NCI-H524 (cell line): ENCODE measurements around the gene TTC12.
A peak's percentile ranks its signal among the peaks of the same experiment; 100 is the strongest.

Source experiments
- DNase-seq, 2 experiments: peaks; one replicate each; lab custom pipeline; 2025; lab: John Stamatoyannopoulos, UW

TTC12 gene, protein sequence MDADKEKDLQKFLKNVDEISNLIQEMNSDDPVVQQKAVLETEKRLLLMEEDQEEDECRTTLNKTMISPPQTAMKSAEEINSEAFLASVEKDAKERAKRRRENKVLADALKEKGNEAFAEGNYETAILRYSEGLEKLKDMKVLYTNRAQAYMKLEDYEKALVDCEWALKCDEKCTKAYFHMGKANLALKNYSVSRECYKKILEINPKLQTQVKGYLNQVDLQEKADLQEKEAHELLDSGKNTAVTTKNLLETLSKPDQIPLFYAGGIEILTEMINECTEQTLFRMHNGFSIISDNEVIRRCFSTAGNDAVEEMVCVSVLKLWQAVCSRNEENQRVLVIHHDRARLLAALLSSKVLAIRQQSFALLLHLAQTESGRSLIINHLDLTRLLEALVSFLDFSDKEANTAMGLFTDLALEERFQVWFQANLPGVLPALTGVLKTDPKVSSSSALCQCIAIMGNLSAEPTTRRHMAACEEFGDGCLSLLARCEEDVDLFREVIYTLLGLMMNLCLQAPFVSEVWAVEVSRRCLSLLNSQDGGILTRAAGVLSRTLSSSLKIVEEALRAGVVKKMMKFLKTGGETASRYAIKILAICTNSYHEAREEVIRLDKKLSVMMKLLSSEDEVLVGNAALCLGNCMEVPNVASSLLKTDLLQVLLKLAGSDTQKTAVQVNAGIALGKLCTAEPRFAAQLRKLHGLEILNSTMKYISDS

DNA sequence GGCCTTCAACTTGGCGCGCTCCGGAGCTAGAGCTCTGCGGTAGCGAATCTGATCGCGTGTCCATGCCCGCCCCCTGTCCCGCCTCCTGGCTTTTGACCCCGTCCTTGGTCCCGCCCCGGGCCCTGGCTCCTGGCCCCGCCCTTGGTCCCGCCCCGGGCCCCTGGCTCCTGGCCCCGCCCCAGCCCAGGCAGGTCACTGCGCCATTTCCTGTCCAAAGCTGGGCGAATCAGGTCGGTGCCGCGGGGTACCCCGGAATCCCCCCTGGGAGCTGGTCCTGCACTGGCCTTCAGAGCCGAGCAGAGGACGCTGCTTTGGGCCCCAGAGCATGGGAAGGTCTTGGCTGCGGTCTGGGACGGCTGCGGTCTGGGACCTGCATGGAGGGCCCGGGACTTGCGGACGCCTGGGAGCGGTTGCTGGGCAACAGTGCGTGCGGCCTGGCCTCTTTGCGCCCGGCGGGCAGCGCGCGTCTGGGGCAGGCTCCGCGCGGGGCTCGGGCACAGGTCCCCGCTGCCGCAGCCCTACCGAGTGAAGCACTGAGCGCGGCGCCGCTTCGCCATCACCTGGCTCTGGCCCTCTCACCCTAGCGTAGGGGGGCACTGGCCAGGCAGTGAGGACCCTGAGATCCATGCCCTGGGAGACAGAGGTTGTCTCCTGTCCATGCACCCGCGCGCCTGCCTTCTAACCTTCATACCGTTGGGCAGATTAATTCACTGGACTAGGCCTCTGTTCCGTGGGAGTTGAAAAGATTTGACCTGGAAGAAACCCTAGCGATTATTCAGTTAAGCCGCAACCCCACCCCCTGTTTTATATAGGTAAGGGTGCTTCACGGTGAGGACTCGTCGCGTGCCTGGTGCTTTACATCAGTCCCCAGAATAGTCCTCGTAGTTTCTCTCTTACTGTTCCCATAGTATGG, at the start of gene TTC12:
TSS of gene TTC12 (plus strand) at position 195 of the 913 bp plus-strand sequence. CDS start 1,675 bp downstream, outside the sequence.
- peak; percentile 82 to 86 for DNase-seq

DNA sequence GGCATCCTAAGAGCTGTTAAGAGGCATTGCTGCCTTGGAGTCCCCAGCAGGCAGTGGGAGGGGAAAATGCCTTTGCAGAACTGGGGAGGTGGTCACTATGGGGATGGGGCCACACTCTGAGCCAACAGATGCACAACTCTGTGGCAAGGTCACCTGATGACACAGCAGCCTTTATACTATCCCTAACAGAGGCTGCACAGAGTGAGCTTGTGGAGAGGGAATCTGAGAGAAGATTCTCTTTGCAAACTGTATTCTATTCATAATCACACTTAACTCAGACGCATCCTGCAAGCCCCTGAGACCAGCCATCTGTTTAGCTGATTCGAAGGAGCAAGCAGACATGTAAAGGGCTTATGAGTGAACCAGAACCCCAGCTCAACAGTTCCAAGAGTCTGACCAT, 49.0 kb upstream of the TTC12 start:
- peak in 1 of 2 experiments; percentile 47 for DNase-seq

DNA sequence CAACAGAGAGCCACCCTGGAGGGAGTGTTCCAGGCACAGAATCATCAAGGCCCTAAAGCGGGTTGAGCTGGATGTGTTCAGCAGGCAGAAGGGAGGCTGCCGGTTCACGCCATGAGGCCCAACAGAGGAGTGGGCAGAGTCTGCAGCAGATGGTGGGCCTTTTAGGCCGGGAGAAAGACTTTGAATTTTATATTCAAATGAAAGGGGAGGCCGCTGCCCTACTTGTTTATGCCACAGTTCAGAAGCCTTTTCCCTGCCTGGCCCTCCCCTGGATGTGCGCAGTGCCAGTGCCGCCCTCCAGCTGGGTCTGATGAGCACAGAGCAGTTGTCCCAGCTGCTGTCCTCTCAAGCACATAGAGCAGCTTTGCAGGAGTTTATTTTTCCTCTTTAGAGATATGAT, 46.9 kb upstream of the TTC12 start:
- no peak for DNase-seq

DNA sequence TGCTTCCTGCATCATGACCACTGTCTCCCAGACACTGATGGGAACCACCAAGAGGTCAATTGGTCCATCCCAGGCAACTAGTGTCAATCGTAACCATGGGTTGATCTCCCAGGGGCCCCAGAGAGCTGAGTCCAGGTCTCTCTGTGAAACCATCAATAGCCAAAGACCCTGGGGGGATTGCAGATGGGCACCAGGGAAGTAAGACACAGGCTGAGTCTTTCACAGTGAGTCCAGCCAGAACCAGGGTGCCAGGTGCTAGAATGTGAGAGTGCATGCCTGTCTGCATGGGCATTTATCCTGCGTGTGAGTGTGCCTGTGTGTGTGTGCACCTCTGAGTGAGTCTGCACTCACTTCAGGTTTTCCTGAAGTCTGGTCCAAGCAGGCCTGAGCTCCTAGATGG, 45.3 kb upstream of the TTC12 start:
- no peak for DNase-seq

DNA sequence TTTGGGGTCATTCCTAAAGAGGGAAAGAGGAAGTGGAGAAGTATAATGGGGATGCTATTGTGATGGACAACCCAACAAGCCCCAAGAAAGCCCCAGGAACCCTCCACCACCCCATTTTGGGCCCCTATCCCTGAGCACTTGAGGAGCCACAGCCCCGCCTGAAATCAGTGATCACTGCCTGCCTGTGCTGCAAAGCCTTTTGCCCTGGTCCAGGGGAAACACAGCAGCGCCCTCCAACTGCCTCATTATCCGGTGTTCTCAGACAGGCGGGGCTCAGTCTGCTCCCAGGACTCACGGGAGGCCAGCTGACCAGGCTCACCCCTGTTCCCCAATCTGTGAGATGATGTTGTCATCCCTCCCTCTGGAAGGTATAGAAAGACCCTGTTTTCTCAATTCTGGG, 44.7 kb upstream of the TTC12 start:
- no peak for DNase-seq

DNA sequence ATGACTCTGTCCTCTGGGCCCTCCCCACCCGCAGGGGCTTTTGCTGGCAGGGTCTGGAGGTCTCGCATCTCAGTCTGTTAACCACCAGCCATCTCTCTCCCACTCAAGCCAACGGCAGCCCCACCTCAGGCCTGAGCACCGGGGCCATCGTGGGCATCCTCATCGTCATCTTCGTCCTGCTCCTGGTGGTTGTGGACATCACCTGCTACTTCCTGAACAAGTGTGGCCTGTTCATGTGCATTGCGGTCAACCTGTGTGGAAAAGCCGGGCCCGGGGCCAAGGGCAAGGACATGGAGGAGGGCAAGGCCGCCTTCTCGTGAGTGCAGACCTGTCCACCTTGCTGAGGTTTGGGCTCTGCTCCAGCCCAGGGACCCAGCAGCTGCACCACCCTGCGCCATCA, 44.3 kb upstream of the TTC12 start:
- no peak for DNase-seq

DNA sequence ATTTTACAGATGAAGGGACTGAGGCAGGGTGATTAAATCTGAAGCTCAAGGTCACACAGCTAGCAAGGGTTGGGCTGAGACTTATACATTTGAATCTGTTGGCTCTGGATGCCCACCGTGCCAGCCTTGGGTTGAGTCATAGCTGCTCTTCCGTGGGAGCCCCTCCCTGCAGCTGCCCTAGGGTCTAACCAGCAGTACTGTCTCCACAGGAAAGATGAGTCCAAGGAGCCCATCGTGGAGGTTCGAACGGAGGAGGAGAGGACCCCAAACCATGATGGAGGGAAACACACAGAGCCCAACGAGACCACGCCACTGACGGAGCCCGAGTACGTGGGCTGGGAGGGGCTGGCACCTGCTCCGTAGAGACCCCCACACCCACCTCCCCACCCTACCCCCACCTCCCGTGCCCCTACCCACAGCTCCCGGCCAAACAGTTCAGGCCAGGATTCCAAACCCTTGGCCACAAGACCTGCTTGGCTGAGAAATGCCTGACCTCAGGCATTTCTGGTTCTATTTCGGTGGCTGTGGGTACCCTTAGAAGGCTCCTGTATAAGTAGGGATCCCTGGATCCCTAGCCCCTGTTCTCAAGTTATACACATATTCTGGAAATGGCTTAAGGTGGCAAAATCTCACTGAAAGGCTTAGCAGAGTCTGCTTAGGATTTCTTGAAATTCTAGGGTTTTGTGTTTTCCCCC, 42.7 kb upstream of the TTC12 start:
- DNase-seq, result no peak

DNA sequence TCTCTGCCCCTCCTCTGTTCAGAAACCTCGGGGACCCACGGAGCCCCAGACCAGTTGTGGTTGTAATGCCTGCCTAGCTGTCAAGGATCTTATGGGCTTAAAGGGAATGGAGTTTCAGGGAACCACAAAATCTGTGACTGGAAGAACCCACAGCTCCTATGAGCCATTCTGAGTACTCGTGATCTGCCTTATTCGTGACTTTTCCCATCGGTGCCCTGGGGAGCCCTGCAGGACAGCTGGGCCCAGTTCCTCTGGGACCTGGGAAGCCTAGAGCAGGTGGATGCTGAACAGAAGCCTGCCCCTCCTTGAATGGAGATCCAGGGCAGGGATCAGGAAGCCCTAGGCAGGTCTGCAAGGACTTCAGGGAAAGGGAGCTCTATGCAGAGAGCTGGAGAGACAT, 42.1 kb upstream of the TTC12 start:
- no peak for DNase-seq

DNA sequence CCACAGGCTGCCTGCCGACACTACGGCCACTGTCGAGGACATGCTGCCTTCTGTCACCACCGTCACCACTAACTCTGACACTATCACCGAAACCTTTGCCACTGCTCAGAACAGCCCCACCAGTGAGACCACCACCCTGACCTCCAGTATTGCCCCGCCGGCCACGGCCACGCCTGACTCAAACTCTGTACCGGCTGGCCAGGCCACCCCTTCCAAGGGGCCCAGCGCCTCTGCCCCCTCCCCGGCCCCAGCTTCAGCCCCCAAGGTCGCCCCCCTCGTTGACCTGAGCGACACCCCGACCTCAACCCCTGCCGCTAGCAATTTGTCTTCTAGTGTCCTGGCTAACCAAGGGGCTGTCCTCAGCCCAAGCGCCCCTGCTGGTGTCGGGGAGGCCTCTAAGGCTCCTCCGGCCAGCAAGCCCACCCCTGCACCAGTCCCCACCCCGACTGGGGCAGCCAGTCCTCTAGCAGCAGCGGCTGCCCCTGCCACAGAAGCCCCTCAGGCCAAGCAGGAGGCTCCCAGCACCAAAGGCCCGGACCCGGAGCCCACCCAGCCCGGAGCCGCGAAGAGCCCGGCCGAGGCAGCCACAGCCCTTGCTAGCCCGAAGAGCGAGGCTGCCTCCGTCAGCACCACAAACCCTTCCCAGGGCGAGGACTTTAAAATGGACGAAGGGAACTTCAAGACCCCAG, 41.3 kb upstream of the TTC12 start:
- no peak for DNase-seq

DNA sequence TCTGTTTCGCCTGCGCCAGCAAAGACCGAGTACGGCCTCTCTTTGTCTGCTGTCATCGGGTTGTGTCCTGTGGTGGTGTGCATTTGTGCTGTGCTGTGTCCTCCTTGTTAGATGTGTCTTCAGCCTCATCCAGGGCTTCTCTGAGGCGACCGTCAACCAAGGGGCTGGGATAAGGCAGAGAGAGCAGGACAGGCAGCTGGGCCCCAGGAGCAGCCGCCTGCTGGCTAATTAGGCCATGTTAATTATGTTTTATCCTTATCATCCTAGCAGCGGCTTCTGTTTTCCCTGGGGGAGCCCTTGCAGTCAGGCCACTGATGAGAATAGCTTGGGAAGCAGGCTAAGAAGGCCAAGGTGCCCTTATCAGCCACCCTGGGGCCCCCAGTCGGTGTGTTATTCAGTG, 40.7 kb upstream of the TTC12 start:
- no peak for DNase-seq

DNA sequence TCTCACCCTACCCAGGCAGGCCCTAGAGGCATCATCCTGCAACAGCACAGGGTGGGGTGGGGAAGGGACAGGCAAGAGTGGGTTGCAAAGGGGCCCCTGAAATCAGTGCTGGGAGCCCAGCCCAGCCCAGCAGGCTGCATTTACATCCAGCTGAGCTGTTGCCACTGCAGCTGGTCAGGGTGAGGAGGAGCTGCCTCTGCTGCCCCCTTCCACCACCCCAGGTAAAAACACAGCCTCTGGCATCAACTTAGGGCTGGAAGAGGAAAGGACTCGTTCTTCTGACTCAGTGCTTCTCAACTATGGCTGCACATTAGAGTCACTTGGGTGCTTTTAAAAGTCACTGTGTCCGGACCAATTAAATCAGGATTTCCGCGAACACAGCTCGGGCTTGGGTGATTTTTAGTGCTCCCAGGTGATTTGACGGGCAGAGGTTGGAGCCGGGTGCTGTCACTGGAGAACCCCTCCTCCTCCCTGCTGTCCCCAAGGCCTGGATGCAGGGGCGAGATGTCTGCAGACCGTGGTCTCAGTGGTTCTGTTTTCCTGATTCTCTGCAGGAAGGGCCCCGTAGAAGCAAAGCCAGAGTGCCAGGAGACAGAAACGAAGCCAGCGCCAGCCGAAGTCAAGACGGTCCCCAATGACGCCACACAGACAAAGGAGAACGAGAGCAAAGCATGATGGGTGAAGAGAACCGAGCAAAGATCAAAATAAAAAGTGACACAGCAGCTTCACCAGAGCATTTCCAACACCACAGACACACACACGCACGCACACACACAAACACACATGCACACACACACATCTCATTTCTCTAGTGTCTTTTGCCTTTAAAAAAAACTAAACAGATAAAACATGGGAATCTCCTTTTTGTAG, 39.4 kb upstream of the TTC12 start:
- DNase-seq, result peak in 1 of 2 experiments; percentile 31

DNA sequence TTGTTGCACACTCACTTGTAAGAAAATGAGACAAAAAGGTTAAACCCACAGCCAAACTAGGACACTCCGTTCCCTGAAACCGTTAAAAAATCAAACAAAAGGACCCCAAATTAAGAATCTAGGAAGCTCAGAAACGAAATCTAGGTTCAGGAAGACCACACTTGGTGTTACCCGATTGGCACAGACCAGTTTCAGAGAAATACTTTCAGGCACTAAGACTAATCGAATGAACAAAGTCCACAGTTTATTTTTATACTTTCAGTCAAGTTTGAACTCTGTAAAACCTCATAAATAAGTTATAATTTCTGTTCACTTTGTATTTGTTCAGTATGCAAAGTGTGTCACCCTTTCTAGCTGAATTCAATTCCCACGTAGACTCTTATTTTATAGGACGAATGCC, 38.8 kb upstream of the TTC12 start:
- DNase-seq, result no peak

DNA sequence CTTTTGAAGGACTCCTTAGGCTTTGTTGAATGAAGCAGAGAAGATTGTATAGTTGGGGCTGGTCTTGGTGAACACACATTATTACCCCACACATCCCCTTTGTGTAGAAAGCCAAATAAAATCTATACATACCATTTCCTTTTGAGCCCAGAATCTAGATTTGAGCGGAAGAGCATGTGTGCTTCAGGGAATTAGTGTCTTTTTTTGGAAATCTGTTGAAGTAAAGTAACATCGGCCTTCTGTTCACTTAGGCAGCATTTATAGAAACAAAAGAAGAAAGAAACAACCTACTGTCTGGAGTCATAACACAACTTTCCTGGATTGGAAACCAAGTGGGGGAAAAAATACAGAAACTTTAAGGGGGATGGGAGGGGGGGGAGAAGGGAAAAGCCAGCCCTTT, 37.9 kb upstream of the TTC12 start:
- no peak for DNase-seq

DNA sequence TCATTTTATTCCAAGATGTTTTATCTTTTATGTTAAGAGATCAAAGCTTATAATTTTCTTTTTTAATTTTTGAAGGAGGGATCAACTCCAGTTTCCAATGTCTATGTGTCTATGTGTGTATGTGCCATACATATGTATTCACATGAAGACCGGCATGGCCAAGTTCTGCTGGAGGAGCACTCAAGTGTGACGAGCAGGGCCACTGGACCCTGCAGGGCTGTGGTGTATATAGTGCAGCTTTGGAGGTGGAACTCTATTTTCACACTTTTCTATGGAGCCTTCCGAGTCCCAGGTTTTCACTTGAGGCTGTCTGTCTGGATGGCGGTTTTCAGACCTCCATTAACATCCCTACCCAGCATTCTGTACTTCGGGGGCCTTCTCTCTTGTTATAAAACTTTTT, 36.5 kb upstream of the TTC12 start:
- DNase-seq, result no peak

DNA sequence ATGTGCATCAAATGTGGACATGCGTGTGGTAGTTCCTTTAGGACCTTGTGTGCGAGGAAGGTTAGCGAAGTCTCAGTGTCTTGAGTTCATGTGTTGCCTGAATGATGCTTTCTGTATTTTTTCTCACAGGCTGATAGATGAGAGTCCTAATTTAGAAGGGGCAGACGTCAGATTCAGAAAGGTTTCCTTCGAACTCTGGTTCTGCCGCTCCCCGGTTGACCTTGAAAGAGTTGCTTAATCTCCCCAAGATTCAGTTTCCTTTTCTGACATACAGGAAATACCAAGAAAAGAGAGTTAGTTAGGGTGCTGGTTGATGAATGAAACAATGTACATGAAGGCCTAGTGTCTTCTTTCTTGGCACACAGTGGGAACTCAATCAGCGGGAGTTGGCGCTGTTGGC, 35.9 kb upstream of the TTC12 start:
- no peak for DNase-seq

DNA sequence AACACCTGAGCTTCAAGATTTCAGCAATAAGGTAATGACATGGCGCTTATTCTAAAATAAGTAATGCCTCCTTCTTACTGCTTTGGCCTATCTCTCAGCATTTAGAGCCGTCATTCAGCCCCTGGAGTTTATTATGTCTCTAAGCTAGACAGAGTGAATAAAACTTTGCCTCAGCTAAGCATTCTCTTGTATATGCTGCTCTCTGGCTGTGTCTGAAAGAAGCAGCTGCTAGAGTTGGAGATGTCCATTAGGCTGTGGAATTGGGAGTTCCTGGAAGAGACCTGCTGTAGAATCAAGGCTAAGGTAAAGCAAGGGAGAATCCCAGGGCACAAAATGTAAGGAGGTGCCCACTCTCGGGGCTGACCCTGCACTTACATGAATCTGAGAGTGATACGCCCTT, 35.5 kb upstream of the TTC12 start:
- DNase-seq, result peak in 1 of 2 experiments; percentile 10

DNA sequence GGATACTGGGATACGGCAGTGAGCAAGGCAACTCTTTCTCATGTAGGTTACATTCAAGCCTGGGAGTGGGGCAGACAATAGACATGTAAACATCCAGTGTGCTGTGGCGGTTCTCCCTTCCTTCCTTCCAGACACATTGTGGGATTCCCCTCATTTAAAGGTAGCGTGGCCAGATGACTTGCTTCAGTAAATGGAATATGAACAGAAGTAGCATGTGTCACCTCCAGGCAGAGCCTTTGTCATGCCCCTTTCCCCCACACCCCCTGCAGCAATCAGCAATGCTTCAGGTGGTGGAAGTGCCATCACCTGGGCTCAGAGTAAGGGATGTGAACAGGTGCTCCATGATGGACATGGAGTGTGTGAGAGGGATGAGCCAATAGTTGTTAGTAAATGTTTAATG, 34.8 kb upstream of the TTC12 start:
- no peak for DNase-seq

DNA sequence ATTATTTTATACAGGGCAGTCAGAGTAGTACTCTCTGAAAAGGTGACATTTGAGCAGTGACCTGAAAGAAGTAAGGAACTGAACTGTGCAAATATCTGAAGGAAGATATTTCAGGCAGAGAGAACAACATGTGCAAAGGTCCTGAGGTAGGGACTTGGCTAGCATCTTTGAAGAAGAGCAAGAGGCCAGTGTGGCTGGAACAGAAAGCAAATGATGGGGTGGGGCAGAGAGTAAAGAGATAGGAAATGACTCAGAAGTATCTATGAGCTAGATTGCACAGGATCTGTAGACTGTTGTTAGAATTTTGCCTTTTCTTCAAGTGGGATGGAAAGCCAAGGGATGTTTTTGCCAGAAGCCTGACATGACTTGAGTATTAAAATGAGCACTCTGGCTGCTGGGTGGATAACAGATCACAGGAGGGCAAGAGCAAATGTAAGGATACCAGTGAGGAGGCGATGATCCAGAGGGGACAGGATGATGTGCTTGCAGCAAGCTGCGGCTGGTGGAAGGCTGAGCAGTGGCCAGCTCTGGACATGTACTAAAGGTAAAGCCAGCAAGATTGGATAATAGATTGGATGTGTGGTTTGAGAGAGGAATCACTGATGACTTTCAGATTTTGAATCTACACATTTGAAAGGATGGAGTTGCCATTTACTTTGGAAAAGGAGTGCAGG, 33.2 kb upstream of the TTC12 start:
- DNase-seq, result no peak

DNA sequence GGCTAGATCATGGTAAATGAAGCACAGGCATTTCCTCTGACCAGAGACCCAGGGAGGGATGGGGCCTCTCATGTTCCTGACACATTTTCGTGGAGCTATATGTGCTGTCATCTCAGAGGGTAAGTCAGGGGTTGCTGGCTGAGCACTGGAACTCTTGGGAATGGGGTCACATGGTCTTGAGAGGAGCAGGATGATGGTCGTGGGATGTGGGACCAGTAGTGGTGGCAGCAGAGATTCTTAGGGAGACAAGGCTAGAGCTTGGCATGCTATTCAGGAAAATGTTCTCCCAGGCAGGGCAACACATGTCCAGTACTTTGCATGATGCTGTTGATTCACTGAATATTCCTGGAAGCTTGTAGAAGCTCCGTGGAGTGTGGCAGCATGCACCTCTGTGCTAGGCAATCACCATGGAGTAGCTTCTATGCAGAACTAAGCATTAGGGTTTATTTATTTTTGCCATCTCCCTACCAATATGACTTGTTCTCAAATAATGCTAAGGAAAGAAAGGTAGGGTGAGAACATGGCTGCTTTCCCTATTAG, 31.4 kb upstream of the TTC12 start:
- no peak for DNase-seq
